HL-60 (cell line): ENCODE measurements around the gene UBE2R2.

Experiments used
- GABPA ChIP-seq: IDR thresholded peaks from 2 replicates; pipeline ENCODE4 v1.6.1; 2012; ENCODE audit warnings: low read depth
- POLR2AphosphoS5 ChIP-seq: IDR thresholded peaks from 2 replicates; pipeline ENCODE4 v1.6.1; 2012; ENCODE audit warnings: low read depth
- TF ChIP-seq, protein P1 (sequence below): IDR thresholded peaks from one replicate; pipeline ENCODE4 v1.5.1; 2011; ENCODE audit warnings: low read length, control low read depth, inconsistent platforms; ENCODE audit not compliant: insufficient read depth

DNA sequence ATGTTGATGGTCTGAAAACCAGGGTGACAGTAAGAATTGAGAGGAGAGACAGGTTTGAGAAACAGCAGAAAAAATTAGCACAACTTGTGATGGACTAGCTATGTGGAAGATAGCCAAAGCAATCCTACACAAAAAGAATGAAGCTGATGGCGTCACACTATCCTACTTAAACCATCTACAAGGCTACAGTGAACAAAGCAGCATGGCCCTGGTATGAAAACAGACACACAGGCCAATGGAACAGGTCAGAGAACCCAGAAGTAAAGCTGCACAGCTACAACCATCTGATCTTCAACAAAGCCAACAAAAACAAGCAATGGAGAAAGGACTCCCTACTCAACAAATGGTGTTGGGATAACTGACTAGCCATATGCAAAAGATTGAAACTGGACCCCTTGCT, 7.5 kb upstream of the UBE2R2 start:
- TF ChIP-seq, protein P1, sequence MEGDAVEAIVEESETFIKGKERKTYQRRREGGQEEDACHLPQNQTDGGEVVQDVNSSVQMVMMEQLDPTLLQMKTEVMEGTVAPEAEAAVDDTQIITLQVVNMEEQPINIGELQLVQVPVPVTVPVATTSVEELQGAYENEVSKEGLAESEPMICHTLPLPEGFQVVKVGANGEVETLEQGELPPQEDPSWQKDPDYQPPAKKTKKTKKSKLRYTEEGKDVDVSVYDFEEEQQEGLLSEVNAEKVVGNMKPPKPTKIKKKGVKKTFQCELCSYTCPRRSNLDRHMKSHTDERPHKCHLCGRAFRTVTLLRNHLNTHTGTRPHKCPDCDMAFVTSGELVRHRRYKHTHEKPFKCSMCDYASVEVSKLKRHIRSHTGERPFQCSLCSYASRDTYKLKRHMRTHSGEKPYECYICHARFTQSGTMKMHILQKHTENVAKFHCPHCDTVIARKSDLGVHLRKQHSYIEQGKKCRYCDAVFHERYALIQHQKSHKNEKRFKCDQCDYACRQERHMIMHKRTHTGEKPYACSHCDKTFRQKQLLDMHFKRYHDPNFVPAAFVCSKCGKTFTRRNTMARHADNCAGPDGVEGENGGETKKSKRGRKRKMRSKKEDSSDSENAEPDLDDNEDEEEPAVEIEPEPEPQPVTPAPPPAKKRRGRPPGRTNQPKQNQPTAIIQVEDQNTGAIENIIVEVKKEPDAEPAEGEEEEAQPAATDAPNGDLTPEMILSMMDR: no peak
- TF ChIP-seq GABPA (no peak), POLR2AphosphoS5 (no peak)
